Thyroid gland (tissue), 4 donors: ENCODE results near the gene TMEM255B. TPM values are rescaled to one million over a fixed set of nuclear protein-coding genes. Genes with fewer than 3 reads are reported as not detected.
A peak's percentile ranks its signal among the peaks of the same experiment; 100 is the strongest.

ENCODE experiments used
- DNase-seq, 2 donors: peaks; one replicate each; pipeline ENCODE4 v3.0.0-alpha.2; 2019
- H3K27ac ChIP-seq, 3 donors: fragments of 200-600 bp; sonication (generic); 1 replicate in 2 of 3; 2 replicates in 1 of 3; pipeline ENCODE4 v1.5.1; 2016 to 2019; ENCODE audit warnings: mild to moderate bottlenecking in 1 of 3, moderate library complexity in 1 of 3
- H3K27me3 ChIP-seq: fragments of 200-600 bp; sonication (generic); one replicate; pipeline ENCODE4 v1.5.1; 2019
- H3K36me3 ChIP-seq, 2 donors: fragments of 200-600 bp; sonication (generic); one replicate each; pipeline ENCODE4 v1.5.1; 2016 to 2019
- H3K4me1 ChIP-seq, 2 donors: fragments of 200-600 bp; sonication (generic); one replicate each; pipeline ENCODE4 v1.5.1; 2017 to 2019
- H3K4me3 ChIP-seq, 3 donors: fragments of 200-600 bp; sonication (generic); replicated peaks in 1 of 3; 1 replicate in 2 of 3; 2 replicates in 1 of 3; pipeline ENCODE4 v1.5.1; 2016; ENCODE audit warnings: mild to moderate bottlenecking in 1 of 3
- H3K9me3 ChIP-seq: fragments of 200-600 bp; sonication (generic); one replicate; pipeline ENCODE4 v1.5.1; 2017
- POLR2A ChIP-seq, 2 donors: fragments of 450-650 bp; IDR thresholded peaks; one replicate each; pipeline ENCODE4 v1.6.1; 2017; ENCODE audit warnings: antibody characterized with exemption in 2 of 2, mild to moderate bottlenecking in 2 of 2, moderate library complexity in 1 of 2
- WGBS, 2 donors: methylation state at CpG; one replicate each; pipeline ENCODE4 v1.1.5; 2017; 5-methylcytosine and 5-hydroxymethylcytosine counted together
- intact Hi-C: fragments of 100-400 bp; cut with DNase I; formaldehyde crosslinking; loops from one replicate; pipeline ENCODE4 v1.15.1; 2023
- total RNA-seq, 4 donors: library from RNA; depleted of rRNA; stranded (reverse); fragments of >200 nt; gene quantifications; one replicate each; pipeline ENCODE4 v1.2.3, GENCODE V29; 2016
- TF ChIP-seq, protein P1 (sequence below), 6 experiments: fragments of 200-600 bp in 3 of 6; fragments of 450-650 bp in 3 of 6; sonication (generic) in 3 of 6; IDR thresholded peaks; one replicate each; pipeline ENCODE4 v1.5.1; 2016 to 2019; ENCODE audit warnings: antibody characterized with exemption in 6 of 6, mild to moderate bottlenecking in 2 of 6, inconsistent platforms in 1 of 6, moderate library complexity in 1 of 6

Gene TMEM255B
- total RNA-seq, 4 donors from 2014 or later: 6.1 to 9.2 (median 8.3) TPM

DNA sequence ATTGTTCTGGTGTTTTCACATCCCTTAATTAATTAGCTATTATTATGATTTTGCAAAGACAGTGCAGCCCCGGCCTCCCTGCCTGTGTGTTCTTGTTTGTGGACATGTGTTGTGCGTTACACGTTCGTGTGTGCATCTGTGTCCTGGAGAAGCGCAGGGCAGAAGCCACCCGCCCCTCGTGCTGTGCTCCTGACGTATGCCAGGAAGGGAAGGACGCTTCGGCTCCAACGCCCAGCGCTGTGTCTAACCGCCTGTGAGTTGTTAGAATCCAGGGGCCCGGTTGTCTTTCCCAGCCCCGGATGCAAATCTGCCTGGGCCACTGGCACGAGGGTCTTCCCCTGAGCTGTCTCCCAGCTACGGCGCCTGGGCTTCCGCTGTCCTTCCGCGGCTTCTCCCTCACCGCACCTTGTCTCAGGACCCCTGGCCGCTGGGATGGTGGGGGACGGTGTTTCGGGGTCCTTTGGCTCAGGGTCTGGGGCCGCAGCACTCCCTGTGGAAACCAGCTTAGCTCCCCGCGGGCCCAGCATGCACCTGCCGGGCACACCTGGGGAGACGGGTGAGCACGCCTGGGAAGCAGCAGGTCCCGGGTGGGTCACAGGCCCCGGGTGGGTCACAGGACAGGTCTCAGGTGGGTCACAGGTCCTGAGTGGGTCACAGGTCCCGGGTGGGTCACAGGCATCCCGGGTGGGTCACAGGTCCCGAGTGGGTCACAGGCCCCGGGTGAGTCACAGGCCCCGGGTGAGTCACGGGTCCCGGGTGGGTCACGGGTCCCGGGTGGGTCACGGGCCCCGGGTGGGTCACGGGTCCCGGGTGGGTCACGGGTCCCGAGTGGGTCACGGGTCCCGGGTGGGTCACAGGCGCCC is 53.4 kb downstream of the TMEM255B start:
- no peak overlapping the region for H3K4me3 ChIP-seq
- no peak overlapping the region for H3K27ac ChIP-seq
- WGBS, 2 donors: 92 to 93% methylated on average over 26 to 34 of the region's 51 CpGs
- peaks cover 9 to 26% of the 10 kb centered on the region in 2 donors for H3K4me1 ChIP-seq
- no peak for DNase-seq
- no peaks in the 10 kb centered on the region for H3K27me3 ChIP-seq
- no peaks in the 10 kb centered on the region for H3K9me3 ChIP-seq
- TF ChIP-seq, protein P1, sequence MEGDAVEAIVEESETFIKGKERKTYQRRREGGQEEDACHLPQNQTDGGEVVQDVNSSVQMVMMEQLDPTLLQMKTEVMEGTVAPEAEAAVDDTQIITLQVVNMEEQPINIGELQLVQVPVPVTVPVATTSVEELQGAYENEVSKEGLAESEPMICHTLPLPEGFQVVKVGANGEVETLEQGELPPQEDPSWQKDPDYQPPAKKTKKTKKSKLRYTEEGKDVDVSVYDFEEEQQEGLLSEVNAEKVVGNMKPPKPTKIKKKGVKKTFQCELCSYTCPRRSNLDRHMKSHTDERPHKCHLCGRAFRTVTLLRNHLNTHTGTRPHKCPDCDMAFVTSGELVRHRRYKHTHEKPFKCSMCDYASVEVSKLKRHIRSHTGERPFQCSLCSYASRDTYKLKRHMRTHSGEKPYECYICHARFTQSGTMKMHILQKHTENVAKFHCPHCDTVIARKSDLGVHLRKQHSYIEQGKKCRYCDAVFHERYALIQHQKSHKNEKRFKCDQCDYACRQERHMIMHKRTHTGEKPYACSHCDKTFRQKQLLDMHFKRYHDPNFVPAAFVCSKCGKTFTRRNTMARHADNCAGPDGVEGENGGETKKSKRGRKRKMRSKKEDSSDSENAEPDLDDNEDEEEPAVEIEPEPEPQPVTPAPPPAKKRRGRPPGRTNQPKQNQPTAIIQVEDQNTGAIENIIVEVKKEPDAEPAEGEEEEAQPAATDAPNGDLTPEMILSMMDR (IDR thresholded peaks at IDR 0.05): no peak
- TF ChIP-seq POLR2A (IDR thresholded peaks at IDR 0.05): no peak
- H3K36me3 ChIP-seq: no peaks in the 10 kb centered on the region
- intact Hi-C loops: no loop called here

DNA sequence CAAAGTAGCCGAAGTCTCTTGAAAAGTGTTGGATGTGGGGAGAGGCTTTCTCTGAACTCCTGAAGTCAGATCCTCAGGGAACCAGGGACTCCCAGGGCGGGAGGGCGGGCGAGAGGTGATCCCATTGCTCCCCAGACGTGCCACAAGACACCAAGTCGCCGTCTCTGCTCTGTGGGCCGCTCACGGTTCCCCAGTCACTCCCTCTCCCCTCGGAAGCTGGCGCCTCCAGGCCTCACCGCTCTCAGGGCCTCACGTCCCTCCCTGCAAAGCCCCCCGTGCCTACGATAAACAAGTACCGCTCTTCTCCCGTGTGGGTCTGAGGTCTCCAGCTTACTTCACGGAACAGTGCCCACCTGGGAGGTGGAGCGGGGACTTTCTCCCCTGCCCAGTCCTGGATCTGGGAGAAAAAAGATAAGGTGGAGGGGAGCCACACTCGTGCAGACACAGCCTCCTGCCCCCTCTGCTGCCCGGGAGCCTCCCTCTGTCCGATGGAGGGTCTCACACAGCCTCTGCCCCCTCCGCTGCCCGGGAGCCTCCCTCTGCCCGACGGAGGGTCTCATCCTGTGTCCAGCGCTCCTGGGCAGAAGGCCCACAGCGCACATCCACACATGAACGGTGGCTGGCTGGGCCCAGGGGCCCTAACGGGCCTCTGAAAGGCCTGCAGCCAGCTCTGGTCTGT is 54.2 kb downstream of the TMEM255B start:
- TF ChIP-seq, protein P1 (IDR thresholded peaks at IDR 0.05): no peak
- TF ChIP-seq POLR2A (IDR thresholded peaks at IDR 0.05): no peak
- Histone ChIP-seq H3K27ac (no peak overlapping the region), H3K4me3 (no peak overlapping the region), H3K9me3 (no peaks in the 10 kb centered on the region), H3K36me3 (no peaks in the 10 kb centered on the region), H3K27me3 (no peaks in the 10 kb centered on the region), H3K4me1 (peaks cover 14 to 32% of the 10 kb centered on the region in 2 donors)
- 69 to 76% methylated on average over 20 to 23 of the region's 30 CpGs for WGBS, 2 donors
- intact Hi-C loops: no loop called here
- DNase-seq: no peak

DNA sequence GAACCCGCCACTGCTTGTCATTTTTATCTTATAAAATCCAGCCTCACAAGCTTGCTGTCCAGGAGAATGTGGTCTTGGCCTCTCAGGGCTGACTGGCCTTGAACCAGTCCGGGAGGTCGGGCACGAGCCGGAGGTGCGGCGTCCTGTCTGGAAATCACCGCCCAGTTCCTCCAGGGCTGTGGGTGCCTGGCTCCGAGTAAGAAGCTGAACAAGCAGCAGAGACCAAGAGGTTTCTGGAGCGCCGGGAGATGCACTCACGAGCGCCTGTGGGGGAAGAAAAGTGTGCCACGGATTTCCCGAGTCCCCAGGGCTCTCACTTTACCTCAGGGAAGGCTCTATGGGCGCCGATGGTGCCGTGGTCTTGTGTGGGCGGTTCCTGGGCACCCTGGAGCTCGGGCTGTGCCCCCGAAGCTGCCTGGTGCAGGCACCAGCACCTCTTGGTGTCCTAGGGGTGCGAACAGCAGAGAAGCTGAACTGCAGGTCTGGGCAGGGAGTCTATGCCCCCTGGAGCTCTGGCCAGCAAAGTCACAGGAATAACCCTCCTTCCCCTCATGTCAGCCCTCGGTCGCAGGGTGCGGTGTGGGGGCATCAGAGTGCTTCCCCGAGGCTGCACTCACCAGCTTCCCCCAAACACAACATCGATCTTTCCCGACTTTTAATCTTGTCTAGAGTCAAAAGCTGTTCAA is 54.9 kb downstream of the TMEM255B start:
- Histone ChIP-seq H3K4me1 (peaks cover 21 to 39% of the 10 kb centered on the region in 2 donors), H3K36me3 (no peaks in the 10 kb centered on the region), H3K27me3 (no peaks in the 10 kb centered on the region), H3K27ac (peak overlapping the region in 2 of 3 donors; percentile 28 to 49), H3K4me3 (no peak overlapping the region), H3K9me3 (no peaks in the 10 kb centered on the region)
- intact Hi-C loops: no loop called here
- TF ChIP-seq, protein P1 (IDR thresholded peaks at IDR 0.05): no peak
- TF ChIP-seq POLR2A (IDR thresholded peaks at IDR 0.05): no peak
- no peak for DNase-seq
- WGBS, 2 donors: 73 to 81% methylated on average over 8 to 25 of the region's 28 CpGs

DNA sequence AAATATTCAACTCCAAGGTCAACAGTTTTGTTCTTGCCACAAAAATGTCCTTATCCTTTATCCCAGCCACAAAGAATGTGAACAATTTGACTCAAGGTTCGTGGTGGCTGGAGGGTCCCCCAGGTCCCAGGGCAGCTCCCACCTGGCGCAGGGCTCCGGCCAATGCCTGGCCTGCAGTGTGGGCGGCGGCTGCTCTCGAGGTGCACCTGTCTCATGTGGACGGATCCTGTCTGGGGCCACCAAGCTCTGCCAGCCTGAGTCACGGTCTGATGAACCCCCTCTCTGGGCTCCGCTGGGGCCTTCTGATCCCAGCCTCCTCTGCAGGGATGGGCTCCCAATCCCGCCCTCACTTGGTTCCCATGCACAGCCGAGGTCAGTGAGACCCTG is 55.4 kb downstream of the TMEM255B start:
- Histone ChIP-seq H3K4me1 (peaks cover 24 to 44% of the 10 kb centered on the region in 2 donors), H3K36me3 (no peaks in the 10 kb centered on the region), H3K27ac (peak overlapping the region in 2 of 3 donors; percentile 28 to 49), H3K27me3 (no peaks in the 10 kb centered on the region), H3K9me3 (no peaks in the 10 kb centered on the region), H3K4me3 (no peak overlapping the region)
- 0 to 35% methylated on average over 1 to 9 of the region's 11 CpGs for WGBS, 2 donors
- peak; percentile 71 to 78 for DNase-seq
- intact Hi-C loops: no loop called here
- no peak for TF ChIP-seq POLR2A (IDR thresholded peaks at IDR 0.05)
- TF ChIP-seq, protein P1 (IDR thresholded peaks at IDR 0.05): no peak
